K562 (cell line): ENCODE data around the gene FILIP1L. TPM values are rescaled to one million over a fixed set of nuclear protein-coding genes. Genes with fewer than 3 reads are reported as not detected.

ENCODE experiments used
- ATF1 ChIP-seq, 2 experiments: fragments of 450-650 bp in 1 of 2; IDR thresholded peaks; 2 replicates each; pipeline ENCODE4 v1.6.1; 2016; ENCODE audit warnings: missing compliant biosample characterization in 1 of 2, missing genetic modification characterization in 1 of 2
- ATF2 ChIP-seq: sonication (generic); formaldehyde crosslinking; IDR thresholded peaks from 2 replicates; pipeline ENCODE4 v1.8.1; 2022; ENCODE audit warnings: missing genetic modification reagents
- ATF7 ChIP-seq: fragments of 450-650 bp; IDR thresholded peaks from 2 replicates; pipeline ENCODE4 v1.7.1; 2014; ENCODE audit warnings: mild to moderate bottlenecking, moderate library complexity
- CREB1 ChIP-seq, 2 experiments: sonication (generic) in 1 of 2; formaldehyde crosslinking in 1 of 2; IDR thresholded peaks; 2 replicates each; pipeline versions ENCODE4 v1.6.1 to v1.8.0; 2012 to 2022; ENCODE audit warnings: inconsistent platforms in 1 of 2, mild to moderate bottlenecking in 1 of 2, missing genetic modification reagents in 1 of 2, moderate library complexity in 1 of 2
- CUX1 ChIP-seq: fragments of 200-800 bp; sonication (Bioruptor generic); IDR thresholded peaks from 2 replicates; pipeline ENCODE4 v1.6.1; 2016; ENCODE audit warnings: missing genetic modification characterization, missing compliant biosample characterization
- ELF2 ChIP-seq: fragments of 250-450 bp; sonication (Bioruptor Pico); IDR thresholded peaks from 2 replicates; pipeline ENCODE4 v1.5.0; 2021; ENCODE audit warnings: mild to moderate bottlenecking
- ELK1 ChIP-seq: sonication (generic); formaldehyde crosslinking; IDR thresholded peaks from 2 replicates; pipeline ENCODE4 v1.8.1; 2022; ENCODE audit warnings: missing genetic modification reagents
- EZH2 ChIP-seq: IDR thresholded peaks from 2 replicates; pipeline ENCODE4 v1.6.1; 2012; ENCODE audit warnings: low read depth, mild to moderate bottlenecking, inconsistent platforms, low read length, borderline replicate concordance
- HDAC1 ChIP-seq, 2 experiments: fragments of 450-650 bp; IDR thresholded peaks; 2 replicates each; pipeline ENCODE4 v1.6.1; 2016 to 2017; ENCODE audit warnings: inconsistent platforms in 1 of 2, mild to moderate bottlenecking in 1 of 2, moderate library complexity in 1 of 2
- L3MBTL2 ChIP-seq: fragments of 450-650 bp; IDR thresholded peaks from 2 replicates; pipeline ENCODE4 v1.6.1; 2016; ENCODE audit warnings: mild to moderate bottlenecking, moderate library complexity
- MAFG ChIP-seq: fragments of 450-650 bp; conservative IDR thresholded peaks from 2 replicates; pipeline ENCODE4 v1.6.1; 2016; ENCODE audit warnings: missing genetic modification characterization, missing compliant biosample characterization
- NFE2 ChIP-seq: IDR thresholded peaks from 2 replicates; pipeline ENCODE4 v1.6.1; 2014; ENCODE audit warnings: antibody characterized with exemption, low read depth
- TCF3 ChIP-seq: sonication (generic); formaldehyde crosslinking; IDR thresholded peaks from 2 replicates; pipeline ENCODE4 v1.4.0; 2020; ENCODE audit warnings: mild to moderate bottlenecking, missing genetic modification reagents
- TEAD1 ChIP-seq, 2 experiments: fragments of 450-650 bp in 1 of 2; sonication (generic) in 1 of 2; formaldehyde crosslinking; IDR thresholded peaks; 2 replicates each; pipeline versions ENCODE4 v1.4.0 to v1.8.0; 2020 to 2022; ENCODE audit warnings: mild to moderate bottlenecking in 2 of 2, missing genetic modification reagents in 1 of 2
- TSC22D4 ChIP-seq: fragments of 450-650 bp; IDR thresholded peaks from 2 replicates; pipeline ENCODE4 v1.6.1; 2016; ENCODE audit warnings: missing genetic modification characterization, missing biosample characterization, control low read depth
- polyA plus RNA-seq, 8 experiments: library from polyadenylated mRNA; depleted of rRNA in 4 of 8; stranded (reverse) in 5 of 8; unstranded in 3 of 8; fragments of >200 nt; fragmentation: Nextera tagmentation in 2 of 8; fragmentation: Illumina TruSeq in 1 of 8; extraction: Ambion mirVana in 2 of 8; extraction: Trizol in 1 of 8; gene quantifications; 2 replicates each; pipeline versions ENCODE4 v1.2.1 to v1.2.3, GENCODE V29; 2011 to 2014; ENCODE audit warnings: inconsistent platforms in 1 of 8, missing spikeins in 1 of 8
- total RNA-seq, 7 experiments: library from RNA; depleted of rRNA in 6 of 7; stranded (reverse); fragments of >200 nt in 6 of 7; fragmentation: Illumina TruSeq in 2 of 7; extraction: Trizol in 2 of 7; gene quantifications; 2 replicates each; pipeline versions ENCODE4 v1.2.1 to v1.2.3, GENCODE V29; 2011 to 2021; ENCODE audit warnings: low replicate concordance in 1 of 7
- TF ChIP-seq, protein P1 (sequence below): fragments of 200-800 bp; sonication (Bioruptor generic); IDR thresholded peaks from 2 replicates; pipeline ENCODE4 v1.6.1; 2017; ENCODE audit warnings: missing genetic modification characterization, missing compliant biosample characterization
- TF ChIP-seq, protein P2 (sequence below): IDR thresholded peaks from 2 replicates; pipeline ENCODE4 v1.6.1; 2016; ENCODE audit warnings: missing genetic modification characterization, missing compliant biosample characterization

Gene FILIP1L
- total and polyA plus RNA-seq, 9 of the 15 experiments (the other 6 are each of a cell fraction or from before 2014, with no cell fraction given) = 0.50 to 2.1 (median 1.1) TPM

GRCh38 chr3:99878005-99878404 lies 236.3 kb downstream of the FILIP1L start (continued):
- TF ChIP-seq MAFG (tag) = peak; percentile 70
- TF ChIP-seq ATF2 (CRISPR knock-in tag) = no peak
- TF ChIP-seq HDAC1 (IDR thresholded peaks at IDR 0.05) = no peak
- TF ChIP-seq NFE2 = peak; percentile 82
- TF ChIP-seq ELF2 (CRISPR knock-in tag) = 0 out of 2 replicates have a peak, but pooled peaks have one; percentile 45
- no peak for TF ChIP-seq CUX1
- peak; percentile 56; the same call in 1 of the 2 replicates for TF ChIP-seq CREB1 (IDR thresholded peaks at IDR 0.05)
- TF ChIP-seq CREB1 (CRISPR knock-in tag; IDR thresholded peaks at IDR 0.05) = peak; percentile 42; the same call in 1 of the 2 replicates
- 0 out of 4 replicates have a peak, but pooled peaks of 1 of the 2 experiments have one; percentile 32 for TF ChIP-seq TEAD1 (CRISPR knock-in tag; IDR thresholded peaks at IDR 0.05)
- no peak for TF ChIP-seq L3MBTL2
- no peak for TF ChIP-seq TSC22D4 (tag)
- TF ChIP-seq, protein P1, sequence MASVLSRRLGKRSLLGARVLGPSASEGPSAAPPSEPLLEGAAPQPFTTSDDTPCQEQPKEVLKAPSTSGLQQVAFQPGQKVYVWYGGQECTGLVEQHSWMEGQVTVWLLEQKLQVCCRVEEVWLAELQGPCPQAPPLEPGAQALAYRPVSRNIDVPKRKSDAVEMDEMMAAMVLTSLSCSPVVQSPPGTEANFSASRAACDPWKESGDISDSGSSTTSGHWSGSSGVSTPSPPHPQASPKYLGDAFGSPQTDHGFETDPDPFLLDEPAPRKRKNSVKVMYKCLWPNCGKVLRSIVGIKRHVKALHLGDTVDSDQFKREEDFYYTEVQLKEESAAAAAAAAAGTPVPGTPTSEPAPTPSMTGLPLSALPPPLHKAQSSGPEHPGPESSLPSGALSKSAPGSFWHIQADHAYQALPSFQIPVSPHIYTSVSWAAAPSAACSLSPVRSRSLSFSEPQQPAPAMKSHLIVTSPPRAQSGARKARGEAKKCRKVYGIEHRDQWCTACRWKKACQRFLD = no peak
- TF ChIP-seq, protein P2, sequence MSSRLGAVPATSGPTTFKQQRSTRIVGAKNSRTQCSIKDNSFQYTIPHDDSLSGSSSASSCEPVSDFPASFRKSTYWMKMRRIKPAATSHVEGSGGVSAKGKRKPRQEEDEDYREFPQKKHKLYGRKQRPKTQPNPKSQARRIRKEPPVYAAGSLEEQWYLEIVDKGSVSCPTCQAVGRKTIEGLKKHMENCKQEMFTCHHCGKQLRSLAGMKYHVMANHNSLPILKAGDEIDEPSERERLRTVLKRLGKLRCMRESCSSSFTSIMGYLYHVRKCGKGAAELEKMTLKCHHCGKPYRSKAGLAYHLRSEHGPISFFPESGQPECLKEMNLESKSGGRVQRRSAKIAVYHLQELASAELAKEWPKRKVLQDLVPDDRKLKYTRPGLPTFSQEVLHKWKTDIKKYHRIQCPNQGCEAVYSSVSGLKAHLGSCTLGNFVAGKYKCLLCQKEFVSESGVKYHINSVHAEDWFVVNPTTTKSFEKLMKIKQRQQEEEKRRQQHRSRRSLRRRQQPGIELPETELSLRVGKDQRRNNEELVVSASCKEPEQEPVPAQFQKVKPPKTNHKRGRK (tag) = no peak
- peak; percentile 80 for TF ChIP-seq ATF7
- no peak for TF ChIP-seq EZH2
- TF ChIP-seq TCF3 (CRISPR knock-in tag) = no peak
- TF ChIP-seq ELK1 (CRISPR knock-in tag) = no peak
- TF ChIP-seq ATF1 (CRISPR knock-in tag; IDR thresholded peaks at IDR 0.05) = no peak
- peak; percentile 41; the same call in 1 of the 2 replicates for TF ChIP-seq ATF1 (tag; IDR thresholded peaks at IDR 0.05)
